Measurements from ENCODE around the gene FAM107B.

The FAM107B gene

GRCh38 chr10:14572811-14573210, 201.9 kb downstream of the FAM107B start:
- no peak for DNase-seq

GRCh38 chr10:14571866-14572507, 202.7 kb downstream of the FAM107B start:
- no peak for DNase-seq

- no peak for DNase-seq
Measured at GRCh38 chr10:14570800-14571199, 203.9 kb downstream of the FAM107B start.

GRCh38 chr10:14569274-14570060, 205.2 kb downstream of the FAM107B start:
- DNase-seq, result no peak

GRCh38 chr10:14567421-14567820, 207.3 kb downstream of the FAM107B start:
- DNase-seq, result no peak

GRCh38 chr10:14566498-14566897, 208.2 kb downstream of the FAM107B start:
- no peak for DNase-seq

- DNase-seq, result no peak
Measured at GRCh38 chr10:14565199-14565598, 209.5 kb downstream of the FAM107B start.

- no peak for DNase-seq
Measured at GRCh38 chr10:14564268-14564744, 210.4 kb downstream of the FAM107B start.

- DNase-seq, result no peak
Measured at GRCh38 chr10:14563359-14563940, 211.2 kb downstream of the FAM107B start.

GRCh38 chr10:14563076-14563336, 211.7 kb downstream of the FAM107B start:
- DNase-seq, result no peak

GRCh38 chr10:14562218-14563075, 212.2 kb downstream of the FAM107B start:
- DNase-seq, result no peak

DNA sequence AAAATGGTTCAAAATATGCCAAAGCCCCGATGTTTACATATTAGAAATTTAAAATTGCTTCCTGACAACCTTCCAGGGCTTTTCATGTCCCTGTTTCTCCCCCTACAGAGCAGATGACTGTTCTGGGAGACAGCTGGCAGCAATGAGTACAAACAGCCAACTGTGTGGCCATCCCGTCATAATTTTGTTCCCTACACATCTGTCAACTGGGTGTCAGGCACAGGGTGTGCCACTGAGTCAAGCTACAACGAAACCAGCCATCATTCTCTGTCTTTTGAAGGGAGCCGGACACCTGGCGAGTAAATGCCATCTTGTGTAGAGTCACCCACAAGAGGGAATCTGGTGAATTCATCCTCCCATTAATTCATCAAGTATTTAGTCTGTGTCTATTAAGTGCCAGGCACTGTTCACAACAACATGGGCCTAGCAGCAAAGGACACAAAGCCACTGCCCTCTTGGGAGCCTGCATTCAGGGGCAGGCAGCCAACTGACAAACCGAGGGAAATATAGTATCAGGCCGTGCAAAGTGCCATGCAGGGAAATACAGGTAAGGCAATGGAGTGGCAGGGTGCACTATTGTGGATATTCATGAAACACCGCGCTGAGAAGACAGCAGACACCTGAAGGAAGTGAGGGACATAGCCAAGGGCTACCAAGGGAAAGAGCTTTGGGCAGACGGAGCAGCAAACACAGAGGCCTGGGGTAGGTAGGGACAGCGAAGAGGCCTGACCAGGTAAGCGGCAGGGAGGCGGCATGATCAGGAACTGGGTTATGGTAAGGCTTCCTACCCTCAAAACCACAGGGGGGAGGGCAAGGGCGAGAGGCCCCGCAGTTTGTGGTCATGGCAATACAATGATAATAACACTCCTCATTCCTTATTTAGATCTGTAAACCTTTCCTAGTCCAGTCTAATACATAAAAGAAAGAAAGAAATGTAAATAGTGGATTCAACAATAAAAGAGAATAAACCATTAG, 213.6 kb downstream of the FAM107B start:
- no peak for DNase-seq

GRCh38 chr10:14560274-14560673, 214.4 kb downstream of the FAM107B start:
- DNase-seq, result no peak

- DNase-seq, result no peak
Measured at GRCh38 chr10:14558025-14558424, 216.7 kb downstream of the FAM107B start.

DNA sequence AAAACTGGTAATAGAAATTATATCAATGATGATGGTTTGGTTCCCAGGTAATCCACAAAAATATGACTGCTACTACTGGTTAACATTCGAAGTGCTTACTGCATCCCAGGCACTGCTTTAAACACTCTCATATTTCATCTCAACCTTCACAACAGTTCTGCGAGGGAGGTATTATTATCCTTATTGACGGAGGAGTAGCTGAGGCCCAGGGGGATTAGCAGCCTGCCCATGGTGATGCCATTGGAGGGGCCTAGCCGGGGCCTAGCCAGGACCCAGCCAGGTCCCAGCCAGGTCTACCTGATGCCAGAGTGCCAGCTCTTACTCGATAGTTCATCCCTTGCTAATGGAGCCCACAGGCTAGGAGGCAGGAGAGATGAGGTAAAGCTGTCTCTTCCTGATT, 217.1 kb downstream of the FAM107B start:
- DNase-seq, result no peak

GRCh38 chr10:14556285-14556956, 218.3 kb downstream of the FAM107B start:
- DNase-seq, result peak; percentile 34

DNA sequence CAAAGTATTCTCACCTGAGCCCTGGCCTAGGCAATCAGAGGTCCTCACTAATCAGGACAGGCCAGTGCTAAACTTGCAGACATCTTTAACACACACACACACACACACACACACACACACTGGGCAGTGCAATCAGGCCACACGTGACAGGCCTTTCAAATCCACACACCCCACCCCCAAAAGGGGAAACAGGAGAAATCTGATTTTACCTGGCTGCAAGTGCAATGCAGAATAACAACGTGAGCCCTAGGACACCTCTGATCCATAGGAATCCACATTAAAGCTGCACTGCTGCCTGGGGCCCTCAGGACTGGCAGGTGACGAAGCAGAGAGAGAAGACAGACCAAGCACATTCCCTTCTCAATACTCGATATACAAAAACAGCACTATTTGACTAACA, 218.9 kb downstream of the FAM107B start:
- no peak for DNase-seq

DNA sequence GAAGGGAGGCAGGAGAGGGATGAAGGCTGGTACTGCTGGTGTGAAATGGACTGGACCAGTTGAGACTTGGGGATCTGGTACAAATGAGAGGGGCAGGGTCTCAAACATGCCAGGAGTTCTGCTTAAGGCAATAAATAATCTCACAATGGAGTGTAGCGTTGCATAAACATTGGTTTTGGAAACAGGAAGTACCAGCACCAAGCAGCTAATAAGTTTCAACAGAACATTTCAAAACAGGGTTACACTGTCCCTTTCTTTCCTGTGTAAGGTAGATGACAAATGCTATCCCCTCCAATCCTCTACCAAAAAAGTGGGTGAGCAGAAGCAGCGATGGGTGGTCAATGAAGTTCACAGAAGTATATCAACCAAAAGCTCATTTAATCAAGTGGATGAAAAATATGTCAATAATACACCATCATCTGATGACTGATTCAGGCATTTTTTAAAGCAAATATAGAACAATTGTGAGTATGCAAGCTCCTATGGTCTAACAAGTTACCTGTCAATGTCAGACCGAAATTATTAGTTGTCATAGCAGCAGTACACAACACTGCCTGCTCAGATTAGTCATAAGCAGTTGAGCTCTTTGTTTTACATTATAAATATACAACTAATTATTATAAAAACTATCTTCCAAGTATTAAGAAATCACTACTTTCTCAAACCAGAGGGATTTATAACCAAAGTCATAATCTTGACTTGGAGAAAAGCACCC, 220.0 kb downstream of the FAM107B start:
- DNase-seq, result no peak

DNA sequence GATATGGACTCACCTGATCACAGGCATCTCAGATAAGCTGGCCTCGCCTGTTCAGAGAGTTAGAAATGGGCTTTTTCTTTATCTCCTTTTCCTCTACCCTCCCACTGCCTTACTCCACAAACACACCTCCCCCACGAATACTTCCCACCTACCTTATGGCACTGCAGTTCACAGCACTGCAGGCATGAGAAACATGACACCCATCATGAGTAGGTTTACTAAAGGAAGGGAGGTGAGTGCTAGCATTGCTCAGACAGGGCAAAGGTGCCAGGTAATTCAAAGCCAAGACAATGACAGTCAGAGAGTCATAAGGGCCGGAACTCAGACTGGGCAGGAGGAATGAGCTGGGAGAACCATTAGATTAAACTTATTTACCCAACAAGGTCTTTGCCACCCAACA, 220.6 kb downstream of the FAM107B start:
- DNase-seq, result peak; percentile 44

GRCh38 chr10:14553448-14553847, 221.2 kb downstream of the FAM107B start:
- DNase-seq, result no peak

DNA sequence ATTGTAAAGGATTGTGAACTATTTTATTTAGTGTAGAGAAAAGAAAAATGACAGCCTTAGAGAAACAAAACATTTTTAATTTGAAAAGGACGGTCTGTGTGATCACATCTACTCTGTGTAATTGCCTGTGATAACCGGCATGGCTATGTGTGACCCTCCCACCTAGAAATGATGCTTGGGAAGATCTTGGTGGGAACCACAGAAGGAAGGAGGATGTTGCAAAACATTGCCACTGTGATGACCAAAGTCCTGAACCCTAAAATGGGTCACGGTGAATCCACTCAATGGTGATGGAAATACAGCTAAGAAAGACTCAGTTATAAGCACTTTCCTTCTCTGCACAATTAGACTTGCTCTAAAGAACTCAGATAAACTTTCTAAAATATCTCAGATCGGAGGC, 222.7 kb downstream of the FAM107B start:
- no peak for DNase-seq
